Endothelial cell of umbilical vein (primary cell): Measurements from ENCODE around the gene TCEA2. TPM values are rescaled to one million over a fixed set of nuclear protein-coding genes. Genes with fewer than 3 reads are reported as not detected.

Experiments used
- BruUV-seq: library from RNA; stranded (reverse); fragments of 400-500 nt; replicated peaks from 2 replicates; lab custom pipeline; 2021; lab: Mats Ljungman, UMichigan
- CTCF ChIA-PET: fragments of 300-600, 350-600 bp; sonication (Branson Sonifier 250); formaldehyde crosslinking; loops from one replicate; lab custom pipeline; 2021; ENCODE audit warnings: antibody characterized with exemption, inconsistent platforms; lab: Charles Lee
- POLR2A ChIA-PET: fragments of 300-600, 350-600 bp; sonication (Branson Sonifier 250); formaldehyde crosslinking; loops from one replicate; lab custom pipeline; 2021; ENCODE audit warnings: antibody characterized with exemption, inconsistent platforms; lab: Charles Lee
- DNase-seq: peaks from one replicate; pipeline ENCODE4 v3.0.0-alpha.2; 2011; ENCODE audit warnings: low read depth, low spot score
- FAIRE-seq: peaks from 2 replicates; lab custom pipeline; 2011; peaks lifted over from hg19 to GRCh38; lab: Jason Lieb, UNC
- H2AFZ ChIP-seq: 2 replicates; pipeline ENCODE4 v1.6.0; 2012; ENCODE audit warnings: low read depth, low read length, control low read depth, inconsistent platforms
- H3K27ac ChIP-seq: 2 replicates; pipeline ENCODE4 v1.5.1; 2011; ENCODE audit warnings: low read depth, mild to moderate bottlenecking, control low read depth, low read length, moderate library complexity; ENCODE audit not compliant: insufficient read depth
- H3K27me3 ChIP-seq, 2 experiments: 2 replicates each; pipeline versions ENCODE4 v1.6.0 to v1.6.1; 2011; ENCODE audit warnings: low read length in 2 of 2, mixed read lengths in 1 of 2; ENCODE audit not compliant: control insufficient read depth in 2 of 2, insufficient read depth in 2 of 2
- H3K36me3 ChIP-seq, 2 experiments: 2 replicates in 1 of 2; 3 replicates in 1 of 2; pipeline ENCODE4 v1.5.1; 2011; ENCODE audit warnings: low read length in 2 of 2, mild to moderate bottlenecking in 1 of 2, moderate library complexity in 1 of 2; ENCODE audit not compliant: control insufficient read depth in 2 of 2, insufficient read depth in 2 of 2; ENCODE audit errors: extremely low read depth in 1 of 2
- H3K4me1 ChIP-seq: 3 replicates; pipeline ENCODE4 v1.5.1; 2011; ENCODE audit warnings: mild to moderate bottlenecking, low read length; ENCODE audit not compliant: control insufficient read depth, insufficient read depth; ENCODE audit errors: extremely low read depth
- H3K4me2 ChIP-seq: 2 replicates; pipeline ENCODE4 v1.6.1; 2011; ENCODE audit warnings: low read length, control low read depth, mixed read lengths; ENCODE audit not compliant: insufficient read depth
- H3K4me3 ChIP-seq, 3 experiments: fragments of 200-600 bp in 1 of 3; sonication (generic), shearing (Covaris generic) in 1 of 3; replicated peaks in 1 of 3; 2 replicates each; pipeline ENCODE4 v1.5.1; 2011 to 2016; ENCODE audit warnings: control low read depth in 3 of 3, low read length in 3 of 3, mild to moderate bottlenecking in 2 of 3, inconsistent platforms in 1 of 3, low read depth in 1 of 3, moderate library complexity in 1 of 3; ENCODE audit not compliant: insufficient read depth in 1 of 3
- H3K79me2 ChIP-seq: 2 replicates; pipeline ENCODE4 v1.6.0; 2012; ENCODE audit warnings: low read length, inconsistent platforms; ENCODE audit not compliant: control insufficient read depth, insufficient read depth
- H3K9ac ChIP-seq: replicated peaks from 2 replicates; pipeline ENCODE3; 2011; ENCODE audit warnings: low read length, control low read depth; ENCODE audit not compliant: insufficient read depth; ENCODE audit errors: extremely low read depth
- H3K9me1 ChIP-seq: replicated peaks from 3 replicates; pipeline ENCODE4 v1.6.0; 2011; ENCODE audit warnings: mild to moderate bottlenecking, low read length; ENCODE audit not compliant: control insufficient read depth, insufficient read depth; ENCODE audit errors: extremely low read depth
- H3K9me3 ChIP-seq: replicated peaks from 2 replicates; pipeline ENCODE4 v1.5.1; 2012; ENCODE audit warnings: low read length, inconsistent platforms; ENCODE audit not compliant: control insufficient read depth, insufficient read depth
- H4K20me1 ChIP-seq: replicated peaks from 2 replicates; pipeline ENCODE3; 2011; ENCODE audit warnings: mild to moderate bottlenecking, low read length; ENCODE audit not compliant: control insufficient read depth, insufficient read depth; ENCODE audit errors: extremely low read depth
- EZH2 ChIP-seq: IDR thresholded peaks from 2 replicates; pipeline ENCODE4 v1.6.1; 2012; ENCODE audit warnings: borderline replicate concordance, low read depth, mild to moderate bottlenecking, moderate library complexity, low read length, inconsistent platforms; ENCODE audit not compliant: severe bottlenecking
- FOS ChIP-seq: IDR thresholded peaks from 2 replicates; pipeline ENCODE4 v1.6.1; 2011; ENCODE audit warnings: mild to moderate bottlenecking, low read length, moderate library complexity, borderline replicate concordance; ENCODE audit not compliant: insufficient read depth
- GATA2 ChIP-seq: IDR thresholded peaks from 2 replicates; pipeline ENCODE4 v1.7.0; 2011; ENCODE audit warnings: low read depth, mild to moderate bottlenecking, moderate library complexity, mixed read lengths, low read length; ENCODE audit not compliant: insufficient read length, insufficient read depth
- JUN ChIP-seq: IDR thresholded peaks from 2 replicates; pipeline ENCODE4 v1.6.1; 2011; ENCODE audit warnings: borderline replicate concordance, low read depth; ENCODE audit not compliant: insufficient read length, insufficient read depth
- MYC ChIP-seq: IDR thresholded peaks from one replicate; pipeline ENCODE4 v1.6.1; 2011; ENCODE audit warnings: mild to moderate bottlenecking, low read depth, low read length
- POLR2A ChIP-seq: IDR thresholded peaks from 2 replicates; pipeline ENCODE4 v1.6.1; 2012; ENCODE audit warnings: low read depth, mild to moderate bottlenecking, control low read depth, low read length
- POLR2AphosphoS5 ChIP-seq: IDR thresholded peaks from 2 replicates; pipeline ENCODE4 v1.6.1; 2012; ENCODE audit warnings: low read depth, mild to moderate bottlenecking, control low read depth, low read length, moderate library complexity; ENCODE audit not compliant: insufficient read depth
- dilution Hi-C: fragments of 300-500 bp; cut with MboI; formaldehyde crosslinking; loops from one replicate; pipeline ENCODE4 v1.15.0; 2019; ENCODE audit warnings: low sequenced_read_pairs; ENCODE audit not compliant: extremely low pct_ligation_motif_present
- intact Hi-C: fragments of 100-400 bp; cut with micrococcal nuclease; formaldehyde crosslinking; loops from one replicate; pipeline ENCODE4 v1.10.0; 2022
- polyA plus RNA-seq, 4 experiments: library from polyadenylated mRNA; depleted of rRNA in 3 of 4; stranded (reverse) in 3 of 4; unstranded in 1 of 4; fragments of >200 nt; gene quantifications; 2 replicates each; pipeline versions ENCODE4 v1.2.1 to v1.2.3, GENCODE V29; 2011 to 2012; ENCODE audit warnings: missing spikeins in 1 of 4
- total RNA-seq: library from RNA; stranded (reverse); gene quantifications from 2 replicates; pipeline ENCODE4 v1.2.3, GENCODE V29; 2021
- TF ChIP-seq, protein P1 (sequence below): IDR thresholded peaks from 2 replicates; pipeline ENCODE4 v1.6.1; 2011; ENCODE audit not compliant: insufficient read depth, insufficient read length
- TF ChIP-seq, protein P2 (sequence below), 2 donors: IDR thresholded peaks; 1 replicate in 1 of 2; 2 replicates in 1 of 2; pipeline ENCODE4 v1.5.1; 2011; ENCODE audit warnings: low read length in 2 of 2, mild to moderate bottlenecking in 2 of 2, moderate library complexity in 2 of 2, control low read depth in 1 of 2, inconsistent platforms in 1 of 2, low read depth in 1 of 2; ENCODE audit not compliant: insufficient read depth in 1 of 2; ENCODE audit errors: extremely low read depth in 1 of 2

Gene TCEA2
- total and polyA plus RNA-seq, 2 donors (not counting 3 experiments of a cell fraction or from before 2014, with no cell fraction given) = 53.1 to 65.5 TPM

DNA sequence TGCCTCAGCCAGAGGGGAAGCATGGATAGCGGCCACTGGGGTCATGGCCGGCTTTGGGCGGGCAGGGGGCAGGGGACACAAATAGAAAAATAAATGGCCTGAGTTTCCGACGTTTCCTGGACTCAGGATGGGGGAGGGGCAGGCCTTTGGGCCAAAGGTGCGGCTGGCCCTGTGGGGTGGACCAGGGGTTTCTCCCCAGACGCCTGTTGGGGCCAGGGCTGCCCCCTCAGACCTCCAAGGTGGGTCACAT is 6.4 kb upstream of the TCEA2 start:
- Histone ChIP-seq H3K4me1 (peaks cover 60% of the 10 kb centered on the region), H3K36me3 (no peaks in the 10 kb centered on the region), H3K79me2 (no peaks in the 10 kb centered on the region), H3K9me3 (no peaks in the 10 kb centered on the region), H4K20me1 (no peaks in the 10 kb centered on the region), H3K4me2 (no peak overlapping the region), H3K27me3 (no peaks in the 10 kb centered on the region), H3K9me1 (no peaks in the 10 kb centered on the region), H3K9ac (no peak overlapping the region), H2AFZ (no peak overlapping the region), H3K4me3 (no peak overlapping the region), H3K27ac (peak overlapping the region; percentile 40)
- TF ChIP-seq POLR2A (no peak), JUN (no peak), POLR2AphosphoS5 (no peak), EZH2 (no peak), FOS (no peak), GATA2 (no peak), MYC (no peak)
- TF ChIP-seq, protein P1, sequence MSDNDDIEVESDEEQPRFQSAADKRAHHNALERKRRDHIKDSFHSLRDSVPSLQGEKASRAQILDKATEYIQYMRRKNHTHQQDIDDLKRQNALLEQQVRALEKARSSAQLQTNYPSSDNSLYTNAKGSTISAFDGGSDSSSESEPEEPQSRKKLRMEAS = no peak
- TF ChIP-seq, protein P2, sequence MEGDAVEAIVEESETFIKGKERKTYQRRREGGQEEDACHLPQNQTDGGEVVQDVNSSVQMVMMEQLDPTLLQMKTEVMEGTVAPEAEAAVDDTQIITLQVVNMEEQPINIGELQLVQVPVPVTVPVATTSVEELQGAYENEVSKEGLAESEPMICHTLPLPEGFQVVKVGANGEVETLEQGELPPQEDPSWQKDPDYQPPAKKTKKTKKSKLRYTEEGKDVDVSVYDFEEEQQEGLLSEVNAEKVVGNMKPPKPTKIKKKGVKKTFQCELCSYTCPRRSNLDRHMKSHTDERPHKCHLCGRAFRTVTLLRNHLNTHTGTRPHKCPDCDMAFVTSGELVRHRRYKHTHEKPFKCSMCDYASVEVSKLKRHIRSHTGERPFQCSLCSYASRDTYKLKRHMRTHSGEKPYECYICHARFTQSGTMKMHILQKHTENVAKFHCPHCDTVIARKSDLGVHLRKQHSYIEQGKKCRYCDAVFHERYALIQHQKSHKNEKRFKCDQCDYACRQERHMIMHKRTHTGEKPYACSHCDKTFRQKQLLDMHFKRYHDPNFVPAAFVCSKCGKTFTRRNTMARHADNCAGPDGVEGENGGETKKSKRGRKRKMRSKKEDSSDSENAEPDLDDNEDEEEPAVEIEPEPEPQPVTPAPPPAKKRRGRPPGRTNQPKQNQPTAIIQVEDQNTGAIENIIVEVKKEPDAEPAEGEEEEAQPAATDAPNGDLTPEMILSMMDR (IDR thresholded peaks at IDR 0.05; ENCODE audit: extremely low read depth in 1 of 2, insufficient read depth in 1 of 2, low read depth in 1 of 2, low read length in 2 of 2) = no peak
- CTCF ChIA-PET = interaction anchor here (1.4 to 15.2 kb wide), 4 partner anchors 12 to 83 kb away, joined by 3 to 412 read pairs (median 20); partner anchors contain the start of genes C20orf204, PRPF6 and SAMD10
- intact Hi-C loops = loop anchor here (2.0 to 10.0 kb wide), 3 partner anchors 100 to 518 kb away; partner anchors contain the start of genes DNAJC5 and UCKL1
- DNase-seq (peak; percentile 32), FAIRE-seq (no peak)
- POLR2A ChIA-PET = interaction anchor here (0.7 kb wide), 1 partner anchor 18 kb away, joined by 6 read pairs; no protein-coding TSS in a partner anchor
- BruUV-seq = no TSS peak
- dilution Hi-C loops = no loop called here
